CD4-positive, alpha-beta T cell treated with Interleukin-10 for 1 hour (primary cell): ENCODE measurements around the gene UGGT2.
"Not testable (repeated sequence)": the region's sequence is repeated elsewhere in the genome, so short reads cannot be mapped to it uniquely, and the experiment has no call there.

ENCODE experiments used
- DNase-seq: peaks from one replicate; pipeline ENCODE4 v3.0.0-alpha.2; 2020

UGGT2 gene

GRCh38 chr13:95880331-95880730 is 172.9 kb downstream of the UGGT2 start:
- no peak for DNase-seq

- no peak for DNase-seq
These were observed 178.9 kb downstream of the UGGT2 start for GRCh38 chr13:95874286-95874685.

- DNase-seq = no peak
These were observed 182.8 kb downstream of the UGGT2 start for GRCh38 chr13:95870421-95870820.

GRCh38 chr13:95865080-95865615 is 188.1 kb downstream of the UGGT2 start:
- no peak for DNase-seq

- no peak for DNase-seq
These were observed 190.8 kb downstream of the UGGT2 start for GRCh38 chr13:95862408-95862807.

- no peak for DNase-seq
These were observed 191.9 kb downstream of the UGGT2 start for GRCh38 chr13:95861296-95861695.

GRCh38 chr13:95858286-95859075 is 194.7 kb downstream of the UGGT2 start:
- DNase-seq = no peak

GRCh38 chr13:95845656-95846055 is 207.5 kb downstream of the UGGT2 start:
- DNase-seq = not testable (repeated sequence)

GRCh38 chr13:95842898-95843297 is 210.3 kb downstream of the UGGT2 start:
- no peak for DNase-seq

GRCh38 chr13:95841894-95842293 is 211.3 kb downstream of the UGGT2 start:
- no peak for DNase-seq

GRCh38 chr13:95834134-95834765 is 219.0 kb downstream of the UGGT2 start:
- DNase-seq = peak; percentile 70

- DNase-seq = no peak
These were observed 219.5 kb downstream of the UGGT2 start for GRCh38 chr13:95833719-95834118.

- DNase-seq = no peak
These were observed 220.1 kb downstream of the UGGT2 start for GRCh38 chr13:95833126-95833525.

GRCh38 chr13:95822303-95822702 is 230.9 kb downstream of the UGGT2 start:
- no peak for DNase-seq

- DNase-seq = no peak
These were observed 238.7 kb downstream of the UGGT2 start for GRCh38 chr13:95814495-95814894.

- DNase-seq = no peak
These were observed 240.1 kb downstream of the UGGT2 start for GRCh38 chr13:95813139-95813538.

GRCh38 chr13:95809429-95809828 is 243.8 kb downstream of the UGGT2 start:
- no peak for DNase-seq

GRCh38 chr13:95805921-95806320 is 247.3 kb downstream of the UGGT2 start:
- no peak for DNase-seq

GRCh38 chr13:95801825-95802224 is 251.4 kb downstream of the UGGT2 start:
- no peak for DNase-seq

GRCh38 chr13:95800436-95800835 is 252.8 kb downstream of the UGGT2 start:
- DNase-seq = no peak

GRCh38 chr13:95797016-95797415 is 256.2 kb downstream of the UGGT2 start:
- no peak for DNase-seq

GRCh38 chr13:95793781-95794180 is 259.4 kb downstream of the UGGT2 start:
- no peak for DNase-seq

- no peak for DNase-seq
These were observed 260.1 kb downstream of the UGGT2 start for GRCh38 chr13:95793018-95793555.
